GM04504 (cell line): ENCODE measurements around the gene ARL16.

Experiments
- DNase-seq: peaks from one replicate; pipeline ENCODE4 v3.0.0-alpha.2; 2012; ENCODE audit warnings: low read depth

The ARL16 gene

GRCh38 chr17:81644496-81644895 is 39.1 kb downstream of the ARL16 start:
- DNase-seq, result no peak

DNA sequence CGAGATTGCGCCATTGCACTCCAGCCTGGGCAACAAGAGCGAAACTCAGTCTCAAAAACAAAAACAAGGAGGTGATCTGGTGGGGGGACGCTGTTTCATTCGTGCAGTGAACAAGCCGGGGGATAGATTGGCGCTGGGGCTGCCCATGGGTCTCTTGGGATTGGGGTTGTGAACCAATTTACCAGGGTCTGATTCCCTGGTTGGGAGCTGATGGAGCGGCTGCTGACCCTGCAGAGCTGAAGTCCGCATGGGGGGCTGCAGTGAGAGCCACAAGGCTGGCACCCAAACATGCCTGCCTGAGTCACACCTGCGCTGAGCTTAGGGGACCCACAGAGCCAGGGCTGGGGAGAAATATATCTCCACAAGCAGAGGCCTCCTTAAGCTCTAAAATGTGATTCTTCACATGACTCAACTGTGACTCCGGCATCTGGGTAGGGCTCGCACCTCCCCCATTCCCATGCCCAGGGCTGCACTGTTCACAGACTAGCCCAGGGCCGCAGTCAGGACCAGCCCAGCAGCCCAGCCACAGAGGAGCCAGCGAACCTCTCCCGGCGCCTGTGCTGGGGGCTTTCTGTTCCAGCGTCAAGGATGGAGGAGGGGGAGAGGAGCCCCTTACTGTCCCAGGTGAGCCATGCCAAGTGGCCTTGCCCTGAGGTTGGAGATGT is 41.6 kb downstream of the ARL16 start:
- DNase-seq, result peak; percentile 40

DNA sequence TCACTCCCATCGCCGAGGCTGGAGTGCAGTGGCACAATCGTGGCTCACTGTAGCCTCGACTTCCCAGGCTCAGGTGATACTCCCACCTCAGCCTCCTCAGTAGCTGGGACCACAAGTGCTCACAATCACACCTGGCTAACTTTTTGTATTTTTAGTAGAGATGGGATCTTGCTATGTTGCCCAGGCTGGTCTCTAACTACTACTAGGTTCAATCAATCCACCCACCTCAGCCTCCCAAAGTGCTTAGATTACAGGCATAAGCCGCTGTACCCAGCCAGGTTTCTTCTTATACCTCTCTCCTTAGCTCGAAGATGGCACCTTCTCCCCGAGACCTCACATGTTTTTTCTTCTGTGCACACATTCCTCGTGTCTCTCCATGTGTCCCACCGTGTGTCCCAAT is 43.6 kb downstream of the ARL16 start:
- DNase-seq, result no peak

DNA sequence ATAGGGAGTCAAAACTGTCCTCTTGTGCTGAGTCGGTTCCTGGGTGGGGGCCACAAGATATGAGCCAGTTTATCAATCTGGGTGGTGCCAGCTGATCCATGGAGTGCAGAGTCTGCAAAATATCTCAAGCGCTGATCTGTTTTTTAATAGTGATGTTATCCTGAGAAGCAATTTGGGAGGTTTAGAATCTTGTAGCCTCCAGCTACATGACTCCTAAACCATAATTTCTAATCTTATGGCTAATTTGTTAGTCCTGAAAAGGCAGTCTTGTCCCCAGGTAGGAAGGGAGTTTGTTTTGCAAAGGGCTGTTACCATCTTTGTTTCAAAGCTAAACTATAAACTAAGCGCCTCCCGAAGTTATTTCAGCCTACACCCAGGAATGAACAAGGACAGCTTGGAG is 44.9 kb downstream of the ARL16 start:
- no peak for DNase-seq

DNA sequence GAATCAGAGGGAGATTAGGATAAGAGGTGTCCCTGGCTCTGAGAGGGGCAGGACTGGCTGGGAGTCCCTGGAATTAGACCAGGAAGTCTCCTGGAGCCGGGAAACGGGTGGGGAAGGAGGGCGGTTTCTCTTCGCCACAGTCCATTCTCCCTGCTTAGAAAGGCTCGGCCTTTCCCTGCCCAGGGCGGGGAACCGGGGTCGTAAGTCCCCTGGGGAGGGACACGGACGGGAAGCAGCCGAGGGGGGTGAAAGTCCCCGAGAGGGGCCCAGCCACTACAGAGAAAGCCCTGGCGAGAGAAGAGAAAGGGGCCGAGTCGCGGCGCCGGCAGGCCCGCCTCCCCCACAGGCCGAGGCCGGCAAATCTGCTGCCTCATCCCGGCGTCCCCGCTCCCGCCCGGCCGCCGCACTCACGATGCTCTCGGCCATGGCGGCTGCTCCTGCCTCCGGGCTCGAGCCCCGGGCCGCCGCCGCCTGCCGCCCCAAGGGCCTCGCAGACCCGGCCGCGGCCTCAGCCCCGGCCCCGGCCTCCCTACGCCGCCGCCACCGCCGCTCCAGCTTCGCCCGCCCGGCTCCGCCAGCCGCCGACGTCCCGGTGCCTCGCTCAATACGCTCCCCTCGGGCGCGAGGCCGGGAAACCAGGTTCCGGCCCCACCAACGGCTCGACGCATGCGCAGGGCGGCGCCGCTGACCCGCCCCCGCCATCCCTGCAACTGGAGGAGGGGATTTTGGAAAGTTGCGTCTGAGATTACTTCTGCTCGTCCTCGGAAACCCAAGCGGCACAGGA is 46.9 kb downstream of the ARL16 start, which contains the start of the genes NPLOC4 and TSPAN10:
Gene NPLOC4 (minus strand): TSS at position 608 of the 784 bp plus-strand sequence. CDS start 182 bp downstream, at position 426.
Gene TSPAN10 (plus strand): TSS at position 692 of the 784 bp plus-strand sequence. CDS start 5,217 bp downstream, outside the sequence.
- peak; percentile 62 for DNase-seq

GRCh38 chr17:81635973-81636504 is 47.6 kb downstream of the ARL16 start:
- DNase-seq, result no peak

DNA sequence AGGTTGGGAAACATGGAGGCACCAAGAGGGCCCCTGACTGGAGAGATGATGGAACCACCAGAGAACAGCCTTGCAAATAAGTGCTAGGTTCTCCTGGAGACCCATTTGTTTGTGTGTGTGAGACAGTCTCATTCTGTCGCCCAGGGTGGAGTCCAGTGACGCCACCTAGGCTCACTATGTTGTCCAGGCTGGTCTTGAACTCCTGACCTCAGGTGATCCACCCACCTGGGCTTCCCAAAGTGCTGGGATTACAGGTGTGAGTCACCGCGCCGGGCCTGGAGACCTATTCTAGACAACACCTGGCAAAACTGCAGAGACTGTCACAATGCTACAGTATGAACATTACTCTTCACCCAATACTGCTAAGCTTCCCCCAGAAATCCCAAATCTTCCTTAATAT is 48.2 kb downstream of the ARL16 start:
- no peak for DNase-seq

GRCh38 chr17:81631482-81631881 is 52.1 kb downstream of the ARL16 start:
- no peak for DNase-seq
